ENCODE measurements around the gene RCOR2. TPM values are rescaled to one million over a fixed set of nuclear protein-coding genes. Genes with fewer than 3 reads are reported as not detected.

RCOR2 gene
- total RNA-seq, 1 experiment from 2014 or later, result 77.4 TPM

DNA sequence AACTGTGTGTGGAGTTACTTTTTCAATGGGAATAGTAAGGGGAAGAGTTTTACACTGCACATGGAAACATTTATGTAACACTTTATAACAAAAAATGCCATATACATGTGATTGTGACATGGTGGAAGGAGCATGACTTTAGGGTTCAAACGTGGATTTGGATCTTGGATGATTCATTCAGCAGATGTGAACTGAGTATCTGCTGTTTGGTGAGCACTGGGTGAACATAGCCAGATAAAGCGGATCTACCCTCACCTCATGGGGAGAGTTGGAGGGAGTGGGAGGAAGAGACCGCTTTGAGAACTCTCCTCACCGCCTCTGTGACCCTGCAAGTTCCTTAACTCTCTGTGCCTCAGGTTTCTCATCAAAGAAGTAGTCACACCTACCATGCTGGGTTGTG is 24.9 kb upstream of the RCOR2 start (continued):
- TF ChIP-seq, protein P1, sequence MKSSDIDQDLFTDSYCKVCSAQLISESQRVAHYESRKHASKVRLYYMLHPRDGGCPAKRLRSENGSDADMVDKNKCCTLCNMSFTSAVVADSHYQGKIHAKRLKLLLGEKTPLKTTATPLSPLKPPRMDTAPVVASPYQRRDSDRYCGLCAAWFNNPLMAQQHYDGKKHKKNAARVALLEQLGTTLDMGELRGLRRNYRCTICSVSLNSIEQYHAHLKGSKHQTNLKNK (CRISPR knock-in tag; IDR thresholded peaks at IDR 0.05), result no peak
- TF ChIP-seq NR1H2 (CRISPR knock-in tag; IDR thresholded peaks at IDR 0.05), result no peak

DNA sequence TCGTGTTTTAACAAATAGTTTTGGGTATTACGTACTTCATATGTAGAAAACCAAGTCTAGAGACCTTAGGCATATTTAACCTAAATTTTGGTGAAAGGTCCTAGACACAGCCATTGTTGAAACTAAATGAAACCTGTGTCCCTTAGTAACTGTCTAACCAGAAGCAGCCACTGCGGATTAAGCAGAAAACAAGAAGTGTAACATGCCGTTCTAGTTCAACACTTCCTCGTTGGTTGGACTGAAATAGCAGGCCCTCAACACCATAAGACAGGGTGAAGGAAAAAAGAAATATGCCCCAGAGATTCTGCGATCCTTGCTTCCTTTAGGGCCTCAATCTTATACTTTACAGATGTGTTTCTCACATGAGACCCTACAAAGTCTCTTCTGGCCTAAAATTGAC is 23.8 kb upstream of the RCOR2 start:
- H3K27ac Mint-ChIP-seq, result peak overlapping the region; percentile 38; the same call in 1 of the 2 replicates
- peaks cover 19% of the 10 kb centered on the region for H3K4me1 Mint-ChIP-seq
- no peak for DNase-seq (ENCODE audit: low spot score)
- H3K4me3 Mint-ChIP-seq, result peak overlapping the region; percentile 80
- no peak for ATAC-seq
- POLR2A ChIA-PET, result no interaction called here
- TF ChIP-seq ZNF423 (CRISPR knock-in tag; IDR thresholded peaks at IDR 0.05) (no peak), ATF1 (CRISPR knock-in tag; IDR thresholded peaks at IDR 0.05) (no peak), RORB (CRISPR knock-in tag; IDR thresholded peaks at IDR 0.05) (no peak), E2F5 (CRISPR knock-in tag; IDR thresholded peaks at IDR 0.05) (no peak), SMAD4 (CRISPR knock-in tag; IDR thresholded peaks at IDR 0.05) (no peak), GTF2I (CRISPR knock-in tag; conservative IDR thresholded peaks at IDR 0.05) (no peak), NFATC4 (CRISPR knock-in tag; IDR thresholded peaks at IDR 0.05) (no peak), HMGA2 (CRISPR knock-in tag; IDR thresholded peaks at IDR 0.05) (no peak)
- TF ChIP-seq, protein P2, sequence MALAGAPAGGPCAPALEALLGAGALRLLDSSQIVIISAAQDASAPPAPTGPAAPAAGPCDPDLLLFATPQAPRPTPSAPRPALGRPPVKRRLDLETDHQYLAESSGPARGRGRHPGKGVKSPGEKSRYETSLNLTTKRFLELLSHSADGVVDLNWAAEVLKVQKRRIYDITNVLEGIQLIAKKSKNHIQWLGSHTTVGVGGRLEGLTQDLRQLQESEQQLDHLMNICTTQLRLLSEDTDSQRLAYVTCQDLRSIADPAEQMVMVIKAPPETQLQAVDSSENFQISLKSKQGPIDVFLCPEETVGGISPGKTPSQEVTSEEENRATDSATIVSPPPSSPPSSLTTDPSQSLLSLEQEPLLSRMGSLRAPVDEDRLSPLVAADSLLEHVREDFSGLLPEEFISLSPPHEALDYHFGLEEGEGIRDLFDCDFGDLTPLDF (CRISPR knock-in tag; IDR thresholded peaks at IDR 0.05), result no peak
- TF ChIP-seq, protein P3, sequence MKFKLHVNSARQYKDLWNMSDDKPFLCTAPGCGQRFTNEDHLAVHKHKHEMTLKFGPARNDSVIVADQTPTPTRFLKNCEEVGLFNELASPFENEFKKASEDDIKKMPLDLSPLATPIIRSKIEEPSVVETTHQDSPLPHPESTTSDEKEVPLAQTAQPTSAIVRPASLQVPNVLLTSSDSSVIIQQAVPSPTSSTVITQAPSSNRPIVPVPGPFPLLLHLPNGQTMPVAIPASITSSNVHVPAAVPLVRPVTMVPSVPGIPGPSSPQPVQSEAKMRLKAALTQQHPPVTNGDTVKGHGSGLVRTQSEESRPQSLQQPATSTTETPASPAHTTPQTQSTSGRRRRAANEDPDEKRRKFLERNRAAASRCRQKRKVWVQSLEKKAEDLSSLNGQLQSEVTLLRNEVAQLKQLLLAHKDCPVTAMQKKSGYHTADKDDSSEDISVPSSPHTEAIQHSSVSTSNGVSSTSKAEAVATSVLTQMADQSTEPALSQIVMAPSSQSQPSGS (CRISPR knock-in tag; IDR thresholded peaks at IDR 0.05; ENCODE audit: borderline replicate concordance, low read depth), result no peak
- peaks cover 5% of the 10 kb centered on the region; the same call in 1 of the 2 replicates for H3K27me3 Mint-ChIP-seq (ENCODE audit: low read depth)
- H3K36me3 Mint-ChIP-seq, result no peaks in the 10 kb centered on the region
- CTCF ChIA-PET, result no interaction called here
- H3K9me3 Mint-ChIP-seq, result no peaks in the 10 kb centered on the region

DNA sequence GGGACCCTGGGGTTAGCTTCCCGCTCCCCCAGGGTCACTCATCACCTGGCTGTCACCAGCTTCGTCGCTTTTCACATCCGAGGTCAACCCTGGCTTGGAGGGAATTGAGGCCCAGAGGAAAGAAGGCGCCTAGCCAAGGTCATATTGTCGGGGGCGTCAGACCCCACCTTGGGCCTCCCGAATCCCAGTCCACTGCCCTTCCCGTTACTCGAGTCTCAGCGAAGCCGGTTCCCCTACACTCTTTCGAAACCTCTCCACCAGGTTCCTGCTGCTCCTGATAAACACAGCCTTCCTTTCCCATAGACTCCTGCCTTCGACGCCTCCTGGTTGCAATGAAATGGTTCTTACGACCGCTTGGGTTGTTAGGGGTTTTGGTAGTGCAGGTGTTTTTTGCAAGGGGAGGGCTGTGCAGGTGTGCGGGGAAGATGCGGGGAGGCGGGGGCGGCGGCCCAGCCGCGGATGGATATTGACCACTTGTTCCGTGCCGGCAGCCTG is 22.5 kb upstream of the RCOR2 start:
- ChIA-PET CTCF (interaction anchor here (0.5 to 3.6 kb wide), 12 partner anchors 13 to 1985 kb away, joined by 3 to 21 read pairs (median 3); partner anchors contain the start of gene ZFTA), POLR2A (interaction anchor here (0.6 to 1.5 kb wide), 2 partner anchors 20 to 22 kb away, joined by 3 to 8 read pairs; partner anchors contain the start of gene RCOR2)
- Mint-ChIP-seq H3K36me3 (no peaks in the 10 kb centered on the region), H3K27me3 (ENCODE audit: low read depth) (peaks cover 5% of the 10 kb centered on the region; the same call in 1 of the 2 replicates), H3K27ac (peak overlapping the region; percentile 85), H3K4me3 (peak overlapping the region; percentile 80), H3K9me3 (no peaks in the 10 kb centered on the region), H3K4me1 (peaks cover 18% of the 10 kb centered on the region)
- no peak for ATAC-seq
- TF ChIP-seq ZNF138 (CRISPR knock-in tag; conservative IDR thresholded peaks at IDR 0.05), result no peak
- DNase-seq (ENCODE audit: low spot score), result no peak

- Mint-ChIP-seq H3K27ac (peak within 1 kb of the TSS; percentile 99), H3K9me3 (no peaks in the 10 kb centered on the region), H3K36me3 (no peaks in the 10 kb centered on the region), H3K4me1 (peaks cover 19% of the 10 kb centered on the region), H3K27me3 (ENCODE audit: low read depth) (peaks cover 5% of the 10 kb centered on the region; the same call in 1 of the 2 replicates), H3K4me3 (peak within 1 kb of the TSS; percentile 95)
- ATAC-seq (peak; percentile 88), DNase-seq (ENCODE audit: low spot score) (peak; percentile 95)
- POLR2A ChIA-PET, result interaction anchor here (0.6 to 1.5 kb wide), 2 partner anchors 19 to 21 kb away, joined by 3 to 8 read pairs; partner anchors contain the start of gene RCOR2
- CTCF ChIA-PET, result interaction anchor here (0.6 to 3.6 kb wide), 11 partner anchors 14 to 211 kb away, joined by 3 to 21 read pairs (median 3); partner anchors contain the start of gene ZFTA
- no peak for TF ChIP-seq ZNF317 (CRISPR knock-in tag; IDR thresholded peaks at IDR 0.05; ENCODE audit: borderline replicate concordance, low read depth)
- no peak for TF ChIP-seq ATF3 (CRISPR knock-in tag; conservative IDR thresholded peaks at IDR 0.05)
- TF ChIP-seq NFYB (CRISPR knock-in tag; conservative IDR thresholded peaks at IDR 0.05; ENCODE audit: low read depth), result 0 out of 2 replicates have a peak, but pooled peaks have one; percentile 22
- no peak for TF ChIP-seq ZNF263 (CRISPR knock-in tag; IDR thresholded peaks at IDR 0.05; ENCODE audit: low read depth)
- TF ChIP-seq ZNF423 (CRISPR knock-in tag; IDR thresholded peaks at IDR 0.05), result peak; percentile 48; the same call in 1 of the 2 replicates
- peak; percentile 95; the same call in 1 of the 2 replicates for TF ChIP-seq CREM (CRISPR knock-in tag; IDR thresholded peaks at IDR 0.05)
- TF ChIP-seq FOXK1 (CRISPR knock-in tag; IDR thresholded peaks at IDR 0.05), result peak; percentile 71; the same call in 1 of the 2 replicates
- TF ChIP-seq, protein P4, sequence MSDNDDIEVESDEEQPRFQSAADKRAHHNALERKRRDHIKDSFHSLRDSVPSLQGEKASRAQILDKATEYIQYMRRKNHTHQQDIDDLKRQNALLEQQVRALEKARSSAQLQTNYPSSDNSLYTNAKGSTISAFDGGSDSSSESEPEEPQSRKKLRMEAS (CRISPR knock-in tag; IDR thresholded peaks at IDR 0.05), result peak; percentile 46; the same call in 1 of the 2 replicates
- peak; percentile 64; the same call in 1 of the 2 replicates for TF ChIP-seq ATF1 (CRISPR knock-in tag; IDR thresholded peaks at IDR 0.05)
Observed at GRCh38 chr11:63938479-63939396, 21.8 kb upstream of the RCOR2 start, which contains the start of gene NAA40. NAA40 (plus strand) TSS chr11:63939002; CDS start chr11:63939097, 95 bp downstream.
